Astrocyte of the spinal cord (primary cell): ENCODE data around the gene ANXA4.

Source experiments
- DNase-seq: peaks from one replicate; pipeline ENCODE4 v3.0.0; 2011; ENCODE audit warnings: low read depth, low spot score
- H3K4me3 ChIP-seq: 2 replicates; pipeline ENCODE4 v1.5.1; 2011; ENCODE audit warnings: low read depth, mild to moderate bottlenecking, low read length, moderate library complexity
- in situ Hi-C: cut with HindIII; loops from 2 replicates; pipeline ENCODE4 v1.10.0; 2017; ENCODE audit warnings: low sequenced_read_pairs
- TF ChIP-seq, protein P1 (sequence below): IDR thresholded peaks from 2 replicates; pipeline ENCODE4 v1.5.1; 2012; ENCODE audit warnings: low read depth, mild to moderate bottlenecking, low read length, inconsistent platforms

ANXA4 gene

DNA sequence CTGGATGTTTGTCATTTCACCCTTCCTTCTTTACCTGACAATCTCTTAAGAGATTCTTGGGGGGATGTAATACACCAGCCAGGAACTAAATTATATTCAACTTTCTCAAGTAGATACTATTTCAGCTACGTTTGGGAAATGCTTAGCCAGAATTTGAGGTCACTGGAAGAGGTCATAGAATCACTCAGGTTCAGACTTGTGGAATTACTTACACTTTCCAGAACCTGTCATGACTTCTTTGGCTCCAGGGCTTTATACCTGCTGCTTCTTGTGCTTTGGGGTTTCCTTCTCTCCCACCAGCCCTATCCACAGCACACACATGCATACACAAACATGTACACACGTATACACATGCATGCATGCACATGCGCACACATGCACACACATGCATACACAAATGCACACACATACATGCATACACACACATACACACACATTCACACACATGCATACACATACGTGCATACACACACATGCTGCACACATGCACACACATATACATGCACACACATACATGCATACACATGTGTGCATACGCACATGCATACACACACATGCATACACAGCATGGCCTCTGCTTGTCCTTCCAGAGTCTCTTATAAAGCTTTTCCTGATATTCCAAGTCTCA is 23.5 kb upstream of the ANXA4 start:
- TF ChIP-seq, protein P1, sequence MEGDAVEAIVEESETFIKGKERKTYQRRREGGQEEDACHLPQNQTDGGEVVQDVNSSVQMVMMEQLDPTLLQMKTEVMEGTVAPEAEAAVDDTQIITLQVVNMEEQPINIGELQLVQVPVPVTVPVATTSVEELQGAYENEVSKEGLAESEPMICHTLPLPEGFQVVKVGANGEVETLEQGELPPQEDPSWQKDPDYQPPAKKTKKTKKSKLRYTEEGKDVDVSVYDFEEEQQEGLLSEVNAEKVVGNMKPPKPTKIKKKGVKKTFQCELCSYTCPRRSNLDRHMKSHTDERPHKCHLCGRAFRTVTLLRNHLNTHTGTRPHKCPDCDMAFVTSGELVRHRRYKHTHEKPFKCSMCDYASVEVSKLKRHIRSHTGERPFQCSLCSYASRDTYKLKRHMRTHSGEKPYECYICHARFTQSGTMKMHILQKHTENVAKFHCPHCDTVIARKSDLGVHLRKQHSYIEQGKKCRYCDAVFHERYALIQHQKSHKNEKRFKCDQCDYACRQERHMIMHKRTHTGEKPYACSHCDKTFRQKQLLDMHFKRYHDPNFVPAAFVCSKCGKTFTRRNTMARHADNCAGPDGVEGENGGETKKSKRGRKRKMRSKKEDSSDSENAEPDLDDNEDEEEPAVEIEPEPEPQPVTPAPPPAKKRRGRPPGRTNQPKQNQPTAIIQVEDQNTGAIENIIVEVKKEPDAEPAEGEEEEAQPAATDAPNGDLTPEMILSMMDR: no peak
- H3K4me3 ChIP-seq: no peak overlapping the region
- in situ Hi-C loops: no loop called here
- no peak for DNase-seq

DNA sequence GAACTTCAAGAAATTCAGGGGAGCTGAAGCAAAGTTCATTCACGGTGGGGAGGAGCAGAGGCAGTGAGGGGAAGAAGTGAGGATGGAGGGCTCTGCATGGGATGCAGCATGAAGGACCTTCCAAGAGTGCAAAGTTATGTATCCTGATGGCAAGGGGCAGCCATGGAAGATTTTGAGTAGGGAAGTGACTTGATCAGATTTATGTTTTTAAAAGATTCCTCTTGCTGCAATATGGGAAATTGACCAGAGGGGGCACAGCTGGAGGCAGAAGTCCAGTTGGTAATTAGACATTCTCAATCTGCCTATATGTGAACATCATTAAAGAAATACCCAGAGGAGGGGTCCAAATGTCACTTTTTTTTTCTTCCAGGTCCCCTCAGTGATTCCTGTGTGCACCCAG is 21.5 kb upstream of the ANXA4 start:
- in situ Hi-C loops: no loop called here
- TF ChIP-seq, protein P1: peak; percentile 47
- H3K4me3 ChIP-seq: no peak overlapping the region
- DNase-seq: no peak

DNA sequence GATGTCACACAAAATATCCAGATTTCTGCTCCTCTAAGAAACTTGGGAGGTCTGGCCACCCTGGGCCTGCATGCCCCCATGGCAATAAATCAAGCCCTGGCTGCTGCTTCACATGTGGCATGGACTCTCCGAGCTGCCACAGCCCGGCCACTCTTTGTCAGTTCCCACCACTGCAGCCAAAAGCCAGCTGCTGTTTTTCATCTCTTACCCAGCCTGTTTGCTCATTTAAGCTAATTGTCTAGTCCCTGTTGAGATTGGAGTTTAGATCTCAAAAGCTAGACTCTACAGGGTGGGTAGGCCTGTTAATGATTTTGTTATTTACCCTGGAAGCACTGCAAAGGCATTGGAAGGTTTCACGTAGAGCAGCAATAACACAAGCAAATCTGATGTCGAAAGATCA is 20.9 kb upstream of the ANXA4 start:
- TF ChIP-seq, protein P1: no peak
- no peak for DNase-seq
- in situ Hi-C loops: no loop called here
- H3K4me3 ChIP-seq: no peak overlapping the region

DNA sequence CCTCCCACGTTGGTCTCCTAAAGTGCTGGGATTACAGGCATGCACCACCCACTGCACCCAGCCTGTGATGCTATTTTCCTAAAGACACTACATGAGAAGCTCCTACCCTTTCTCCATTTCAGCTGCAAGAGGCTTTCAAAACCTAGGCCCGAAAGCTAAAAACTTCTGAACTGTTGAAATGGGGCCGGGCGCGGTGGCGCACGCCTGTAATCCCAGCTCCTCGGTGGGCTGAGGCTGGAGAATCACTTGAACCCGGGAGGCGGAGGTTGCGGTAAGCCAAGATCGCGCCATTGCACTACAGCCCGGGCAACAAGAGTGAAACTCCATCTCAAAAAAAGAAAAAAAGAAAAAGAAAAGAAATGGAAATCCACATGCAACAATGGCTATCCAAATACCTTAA is 18.1 kb upstream of the ANXA4 start:
- no peak for DNase-seq

DNA sequence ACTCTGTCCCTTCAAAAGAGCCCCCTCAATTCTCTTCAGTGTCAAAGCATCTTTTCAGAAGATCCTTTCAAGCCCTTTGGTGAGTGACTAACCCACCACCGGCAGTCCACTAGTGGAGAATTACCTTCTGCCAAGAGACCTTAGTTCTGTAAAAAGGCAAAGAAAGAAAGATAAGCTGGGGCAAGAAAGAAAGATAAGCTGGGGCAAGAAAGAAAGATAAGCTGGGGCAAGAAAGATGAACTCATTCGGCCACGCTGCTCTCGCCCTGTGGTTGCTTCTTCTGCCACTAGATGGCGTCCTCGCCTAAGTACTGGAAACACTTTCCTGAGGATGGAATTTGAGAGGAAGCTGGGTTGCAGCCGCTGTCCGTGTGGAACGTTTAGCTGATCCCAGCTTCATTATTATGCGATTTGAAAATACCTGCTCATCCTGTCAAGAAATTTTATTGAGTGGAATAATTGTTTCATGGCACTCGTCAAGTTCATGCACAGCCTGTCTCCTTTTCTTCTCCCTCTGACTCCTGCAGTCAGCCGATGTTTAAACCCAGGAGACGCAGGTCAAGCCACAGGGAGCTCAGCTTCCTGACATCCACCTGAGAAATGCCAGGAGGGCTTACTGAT is 17.3 kb upstream of the ANXA4 start:
- peak; percentile 73 for DNase-seq
- peak overlapping the region; percentile 29 for H3K4me3 ChIP-seq
- in situ Hi-C loops: no loop called here
- TF ChIP-seq, protein P1: peak; percentile 89

More for the DNA sequence above, 18.1 kb upstream of the ANXA4 start:
- in situ Hi-C loops: no loop called here
- TF ChIP-seq, protein P1: no peak
- no peak overlapping the region for H3K4me3 ChIP-seq

DNA sequence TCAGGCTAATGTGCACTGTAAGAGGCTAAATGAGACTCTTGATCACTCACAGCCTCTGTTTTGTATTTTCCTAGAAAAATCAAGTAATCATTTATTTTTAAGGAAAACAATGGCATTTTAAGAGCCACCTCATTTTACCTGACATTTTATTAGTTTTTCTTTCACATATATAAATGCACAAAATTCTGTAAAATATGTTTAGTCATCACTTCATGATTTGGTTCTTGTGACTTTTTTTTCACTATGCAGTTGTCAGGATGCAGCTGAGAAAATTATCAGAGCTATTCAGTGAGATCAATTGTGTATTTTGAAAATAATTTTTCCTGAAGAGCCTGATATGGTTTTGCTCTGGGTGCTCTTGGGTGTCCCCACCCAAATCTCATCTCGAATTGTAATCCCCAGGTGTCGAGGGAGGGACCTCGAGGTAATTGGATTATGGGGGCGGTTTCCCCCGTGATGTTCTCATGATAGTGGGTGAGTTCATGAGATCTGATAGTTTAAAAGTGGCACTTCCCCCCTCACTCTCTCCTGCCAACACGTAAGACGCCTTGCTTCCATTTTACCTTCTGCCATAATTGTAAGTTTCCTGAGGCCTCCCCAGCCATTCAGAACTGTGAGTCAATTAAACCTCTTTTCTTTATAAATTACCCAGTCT is 16.1 kb upstream of the ANXA4 start:
- no peak for DNase-seq
- in situ Hi-C loops: no loop called here
- TF ChIP-seq, protein P1: no peak
- no peak overlapping the region for H3K4me3 ChIP-seq
